GM10266 (cell line): ENCODE data around the gene C21orf58.

ENCODE experiments used
- DNase-seq: peaks from one replicate; pipeline ENCODE4 v3.0.0; 2012; ENCODE audit errors: extremely low spot score
- CTCF ChIP-seq: IDR thresholded peaks from 2 replicates; pipeline ENCODE4 v1.5.1; 2012; ENCODE audit warnings: mild to moderate bottlenecking, low read depth; ENCODE audit not compliant: control insufficient read depth, insufficient read depth; ENCODE audit errors: missing control alignments

C21orf58 gene

GRCh38 chr21:46329796-46330195, 6.1 kb upstream of the C21orf58 start:
- TF ChIP-seq CTCF, result no peak
- no peak for DNase-seq

GRCh38 chr21:46328151-46328550, 4.5 kb upstream of the C21orf58 start:
- no peak for TF ChIP-seq CTCF
- no peak for DNase-seq

- DNase-seq, result no peak
- no peak for TF ChIP-seq CTCF
Observed at GRCh38 chr21:46327711-46328110, 4.0 kb upstream of the C21orf58 start.

GRCh38 chr21:46326110-46326703, 2.5 kb upstream of the C21orf58 start:
- no peak for TF ChIP-seq CTCF
- no peak for DNase-seq

GRCh38 chr21:46325073-46325912, 1.6 kb upstream of the C21orf58 start:
- peak; percentile 65 for DNase-seq

GRCh38 chr21:46324390-46325072, 861 bp upstream of the C21orf58 start:
- TF ChIP-seq CTCF, result peak; percentile 20
- peak; percentile 99 for DNase-seq

More at GRCh38 chr21:46325073-46325912, 1.6 kb upstream of the C21orf58 start:
- TF ChIP-seq CTCF, result peak; percentile 40
